Endothelial cell of umbilical vein (primary cell): Measurements from ENCODE around the gene RPS27.
"Not testable (repeated sequence)": the region's sequence is repeated elsewhere in the genome, so short reads cannot be mapped to it uniquely, and the experiment has no call there.

Source experiments
- EZH2 ChIP-seq: IDR thresholded peaks from 2 replicates; pipeline ENCODE4 v1.6.1; 2012; ENCODE audit warnings: borderline replicate concordance, low read depth, mild to moderate bottlenecking, moderate library complexity, low read length, inconsistent platforms; ENCODE audit not compliant: severe bottlenecking
- TF ChIP-seq, protein P1 (sequence below), 2 donors: IDR thresholded peaks; 1 replicate in 1 of 2; 2 replicates in 1 of 2; pipeline ENCODE4 v1.5.1; 2011; ENCODE audit warnings: low read length in 2 of 2, mild to moderate bottlenecking in 2 of 2, moderate library complexity in 2 of 2, control low read depth in 1 of 2, inconsistent platforms in 1 of 2, low read depth in 1 of 2; ENCODE audit not compliant: insufficient read depth in 1 of 2; ENCODE audit errors: extremely low read depth in 1 of 2

DNA sequence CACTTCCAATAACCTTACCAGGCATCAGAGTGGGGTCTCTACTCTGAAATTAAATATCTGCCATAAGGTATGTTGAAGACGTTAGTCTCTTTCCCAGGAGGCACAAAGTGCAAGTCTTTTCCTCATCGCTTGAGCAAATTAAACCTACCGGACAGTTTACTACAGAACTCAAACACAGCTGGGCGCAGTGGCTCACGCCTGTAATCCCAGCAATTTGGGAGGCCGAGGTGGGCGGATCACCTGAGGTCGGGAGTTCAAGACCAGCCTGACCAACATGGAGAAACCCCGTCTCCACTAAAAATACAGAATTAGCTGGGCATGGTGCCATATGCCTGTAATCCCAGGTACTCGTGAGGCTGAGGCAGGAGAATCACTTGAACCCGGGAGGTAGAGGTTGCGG, 11.5 kb upstream of the RPS27 start:
- TF ChIP-seq, protein P1, sequence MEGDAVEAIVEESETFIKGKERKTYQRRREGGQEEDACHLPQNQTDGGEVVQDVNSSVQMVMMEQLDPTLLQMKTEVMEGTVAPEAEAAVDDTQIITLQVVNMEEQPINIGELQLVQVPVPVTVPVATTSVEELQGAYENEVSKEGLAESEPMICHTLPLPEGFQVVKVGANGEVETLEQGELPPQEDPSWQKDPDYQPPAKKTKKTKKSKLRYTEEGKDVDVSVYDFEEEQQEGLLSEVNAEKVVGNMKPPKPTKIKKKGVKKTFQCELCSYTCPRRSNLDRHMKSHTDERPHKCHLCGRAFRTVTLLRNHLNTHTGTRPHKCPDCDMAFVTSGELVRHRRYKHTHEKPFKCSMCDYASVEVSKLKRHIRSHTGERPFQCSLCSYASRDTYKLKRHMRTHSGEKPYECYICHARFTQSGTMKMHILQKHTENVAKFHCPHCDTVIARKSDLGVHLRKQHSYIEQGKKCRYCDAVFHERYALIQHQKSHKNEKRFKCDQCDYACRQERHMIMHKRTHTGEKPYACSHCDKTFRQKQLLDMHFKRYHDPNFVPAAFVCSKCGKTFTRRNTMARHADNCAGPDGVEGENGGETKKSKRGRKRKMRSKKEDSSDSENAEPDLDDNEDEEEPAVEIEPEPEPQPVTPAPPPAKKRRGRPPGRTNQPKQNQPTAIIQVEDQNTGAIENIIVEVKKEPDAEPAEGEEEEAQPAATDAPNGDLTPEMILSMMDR (IDR thresholded peaks at IDR 0.05; ENCODE audit: extremely low read depth in 1 of 2, insufficient read depth in 1 of 2, low read depth in 1 of 2, low read length in 2 of 2) = not testable (repeated sequence)
- TF ChIP-seq EZH2 = not testable (repeated sequence)
